ENCODE data around the gene UBR3.

The UBR3 gene

GRCh38 chr2:169975221-169975620 lies 148.0 kb downstream of the UBR3 start:
- H3K27ac ChIP-seq (ENCODE audit: low read depth, low read length), result no peak overlapping the region
- no peak overlapping the region for H2AFZ ChIP-seq (ENCODE audit: low read length, unreplicated experiment)
- no peaks in the 10 kb centered on the region for H3K4me1 ChIP-seq (ENCODE audit: control insufficient read depth, insufficient read depth, low read length, unreplicated experiment)
- H3K27me3 ChIP-seq (ENCODE audit: insufficient read depth, low read length), result no peaks in the 10 kb centered on the region
- peaks cover 25% of the 10 kb centered on the region for H3K36me3 ChIP-seq (ENCODE audit: insufficient read depth, low read length)
- no peaks in the 10 kb centered on the region for H3K79me2 ChIP-seq (ENCODE audit: control insufficient read depth, insufficient read depth, low read length, unreplicated experiment)
- H3K4me3 ChIP-seq (ENCODE audit: low read depth, low read length), result no peak overlapping the region

- H3K4me3 ChIP-seq (ENCODE audit: low read depth, low read length), result no peak overlapping the region
- H3K79me2 ChIP-seq (ENCODE audit: control insufficient read depth, insufficient read depth, low read length, unreplicated experiment), result no peaks in the 10 kb centered on the region
- H2AFZ ChIP-seq (ENCODE audit: low read length, unreplicated experiment), result no peak overlapping the region
- no peak overlapping the region for H3K27ac ChIP-seq (ENCODE audit: low read depth, low read length)
- H3K4me1 ChIP-seq (ENCODE audit: control insufficient read depth, insufficient read depth, low read length, unreplicated experiment), result no peaks in the 10 kb centered on the region
- H3K27me3 ChIP-seq (ENCODE audit: insufficient read depth, low read length), result no peaks in the 10 kb centered on the region
- H3K36me3 ChIP-seq (ENCODE audit: insufficient read depth, low read length), result peaks cover 25% of the 10 kb centered on the region
Observed at GRCh38 chr2:169976335-169976851, 149.1 kb downstream of the UBR3 start.

- no peak overlapping the region for H3K4me3 ChIP-seq (ENCODE audit: low read depth, low read length)
- H3K4me1 ChIP-seq (ENCODE audit: control insufficient read depth, insufficient read depth, low read length, unreplicated experiment), result no peaks in the 10 kb centered on the region
Observed at GRCh38 chr2:169977530-169977929, 150.3 kb downstream of the UBR3 start.

GRCh38 chr2:169978402-169979017 lies 151.3 kb downstream of the UBR3 start:
- Histone ChIP-seq H3K79me2 (ENCODE audit: control insufficient read depth, insufficient read depth, low read length, unreplicated experiment) (no peaks in the 10 kb centered on the region), H3K27ac (ENCODE audit: low read depth, low read length) (no peak overlapping the region), H3K27me3 (ENCODE audit: insufficient read depth, low read length) (no peaks in the 10 kb centered on the region), H3K4me1 (ENCODE audit: control insufficient read depth, insufficient read depth, low read length, unreplicated experiment) (no peaks in the 10 kb centered on the region), H3K36me3 (ENCODE audit: insufficient read depth, low read length) (peaks cover 25% of the 10 kb centered on the region), H2AFZ (ENCODE audit: low read length, unreplicated experiment) (no peak overlapping the region), H3K4me3 (ENCODE audit: low read depth, low read length) (no peak overlapping the region)

More at GRCh38 chr2:169977530-169977929, 150.3 kb downstream of the UBR3 start:
- H3K36me3 ChIP-seq (ENCODE audit: insufficient read depth, low read length), result peaks cover 25% of the 10 kb centered on the region
- no peaks in the 10 kb centered on the region for H3K27me3 ChIP-seq (ENCODE audit: insufficient read depth, low read length)
- H2AFZ ChIP-seq (ENCODE audit: low read length, unreplicated experiment), result no peak overlapping the region
- H3K27ac ChIP-seq (ENCODE audit: low read depth, low read length), result no peak overlapping the region
- no peaks in the 10 kb centered on the region for H3K79me2 ChIP-seq (ENCODE audit: control insufficient read depth, insufficient read depth, low read length, unreplicated experiment)

- no peaks in the 10 kb centered on the region for H3K27me3 ChIP-seq (ENCODE audit: insufficient read depth, low read length)
- no peaks in the 10 kb centered on the region for H3K4me1 ChIP-seq (ENCODE audit: control insufficient read depth, insufficient read depth, low read length, unreplicated experiment)
- no peaks in the 10 kb centered on the region for H3K79me2 ChIP-seq (ENCODE audit: control insufficient read depth, insufficient read depth, low read length, unreplicated experiment)
- H3K4me3 ChIP-seq (ENCODE audit: low read depth, low read length), result no peak overlapping the region
- no peak overlapping the region for H3K27ac ChIP-seq (ENCODE audit: low read depth, low read length)
- no peak overlapping the region for H2AFZ ChIP-seq (ENCODE audit: low read length, unreplicated experiment)
- H3K36me3 ChIP-seq (ENCODE audit: insufficient read depth, low read length), result peaks cover 22% of the 10 kb centered on the region
Observed at GRCh38 chr2:169979025-169979424, 151.8 kb downstream of the UBR3 start.

GRCh38 chr2:169980001-169980400 lies 152.7 kb downstream of the UBR3 start:
- peaks cover 21% of the 10 kb centered on the region for H3K36me3 ChIP-seq (ENCODE audit: insufficient read depth, low read length)
- no peaks in the 10 kb centered on the region for H3K27me3 ChIP-seq (ENCODE audit: insufficient read depth, low read length)
- no peak overlapping the region for H2AFZ ChIP-seq (ENCODE audit: low read length, unreplicated experiment)

GRCh38 chr2:169980643-169981042 lies 153.4 kb downstream of the UBR3 start:
- Histone ChIP-seq H3K4me3 (ENCODE audit: low read depth, low read length) (no peak overlapping the region), H3K27ac (ENCODE audit: low read depth, low read length) (no peak overlapping the region), H2AFZ (ENCODE audit: low read length, unreplicated experiment) (no peak overlapping the region), H3K27me3 (ENCODE audit: insufficient read depth, low read length) (no peaks in the 10 kb centered on the region), H3K79me2 (ENCODE audit: control insufficient read depth, insufficient read depth, low read length, unreplicated experiment) (no peaks in the 10 kb centered on the region), H3K36me3 (ENCODE audit: insufficient read depth, low read length) (peaks cover 16% of the 10 kb centered on the region), H3K4me1 (ENCODE audit: control insufficient read depth, insufficient read depth, low read length, unreplicated experiment) (no peaks in the 10 kb centered on the region)

More at GRCh38 chr2:169980001-169980400, 152.7 kb downstream of the UBR3 start:
- no peaks in the 10 kb centered on the region for H3K79me2 ChIP-seq (ENCODE audit: control insufficient read depth, insufficient read depth, low read length, unreplicated experiment)
- no peaks in the 10 kb centered on the region for H3K4me1 ChIP-seq (ENCODE audit: control insufficient read depth, insufficient read depth, low read length, unreplicated experiment)
- H3K27ac ChIP-seq (ENCODE audit: low read depth, low read length), result no peak overlapping the region
- H3K4me3 ChIP-seq (ENCODE audit: low read depth, low read length), result no peak overlapping the region

GRCh38 chr2:169982929-169983328 lies 155.7 kb downstream of the UBR3 start:
- Histone ChIP-seq H3K27me3 (ENCODE audit: insufficient read depth, low read length) (no peaks in the 10 kb centered on the region), H3K4me3 (ENCODE audit: low read depth, low read length) (no peak overlapping the region), H2AFZ (ENCODE audit: low read length, unreplicated experiment) (no peak overlapping the region), H3K36me3 (ENCODE audit: insufficient read depth, low read length) (peaks cover 2% of the 10 kb centered on the region), H3K4me1 (ENCODE audit: control insufficient read depth, insufficient read depth, low read length, unreplicated experiment) (no peaks in the 10 kb centered on the region), H3K27ac (ENCODE audit: low read depth, low read length) (no peak overlapping the region), H3K79me2 (ENCODE audit: control insufficient read depth, insufficient read depth, low read length, unreplicated experiment) (no peaks in the 10 kb centered on the region)

GRCh38 chr2:169983506-169983905 lies 156.3 kb downstream of the UBR3 start:
- Histone ChIP-seq H3K4me1 (ENCODE audit: control insufficient read depth, insufficient read depth, low read length, unreplicated experiment) (no peaks in the 10 kb centered on the region), H3K27ac (ENCODE audit: low read depth, low read length) (no peak overlapping the region), H3K27me3 (ENCODE audit: insufficient read depth, low read length) (no peaks in the 10 kb centered on the region), H2AFZ (ENCODE audit: low read length, unreplicated experiment) (no peak overlapping the region), H3K4me3 (ENCODE audit: low read depth, low read length) (no peak overlapping the region), H3K36me3 (ENCODE audit: insufficient read depth, low read length) (peaks cover 2% of the 10 kb centered on the region), H3K79me2 (ENCODE audit: control insufficient read depth, insufficient read depth, low read length, unreplicated experiment) (no peaks in the 10 kb centered on the region)

- H3K27me3 ChIP-seq (ENCODE audit: insufficient read depth, low read length), result no peaks in the 10 kb centered on the region
- no peak overlapping the region for H2AFZ ChIP-seq (ENCODE audit: low read length, unreplicated experiment)
- H3K27ac ChIP-seq (ENCODE audit: low read depth, low read length), result no peak overlapping the region
- peaks cover 2% of the 10 kb centered on the region for H3K36me3 ChIP-seq (ENCODE audit: insufficient read depth, low read length)
- no peak overlapping the region for H3K4me3 ChIP-seq (ENCODE audit: low read depth, low read length)
- H3K4me1 ChIP-seq (ENCODE audit: control insufficient read depth, insufficient read depth, low read length, unreplicated experiment), result no peaks in the 10 kb centered on the region
- H3K79me2 ChIP-seq (ENCODE audit: control insufficient read depth, insufficient read depth, low read length, unreplicated experiment), result no peaks in the 10 kb centered on the region
Observed at GRCh38 chr2:169984145-169984544, 156.9 kb downstream of the UBR3 start.

GRCh38 chr2:169994752-169995151 lies 167.5 kb downstream of the UBR3 start:
- H3K27ac ChIP-seq (ENCODE audit: low read depth, low read length), result no peak overlapping the region
- H3K27me3 ChIP-seq (ENCODE audit: insufficient read depth, low read length), result no peaks in the 10 kb centered on the region
- H3K36me3 ChIP-seq (ENCODE audit: insufficient read depth, low read length), result peaks cover 27% of the 10 kb centered on the region

More at GRCh38 chr2:169994752-169995151, 167.5 kb downstream of the UBR3 start:
- no peaks in the 10 kb centered on the region for H3K4me1 ChIP-seq (ENCODE audit: control insufficient read depth, insufficient read depth, low read length, unreplicated experiment)
- no peak overlapping the region for H2AFZ ChIP-seq (ENCODE audit: low read length, unreplicated experiment)
- H3K79me2 ChIP-seq (ENCODE audit: control insufficient read depth, insufficient read depth, low read length, unreplicated experiment), result no peaks in the 10 kb centered on the region
- no peak overlapping the region for H3K4me3 ChIP-seq (ENCODE audit: low read depth, low read length)
